Rectal smooth muscle tissue (tissue), 1 donor: ENCODE data around the gene AGAP1.

Experiments
- H3K27ac ChIP-seq: one replicate; pipeline ENCODE4 v1.7.0; 2013; ENCODE audit warnings: low read depth, low read length, inconsistent platforms
- H3K27me3 ChIP-seq: one replicate; pipeline ENCODE4 v1.7.0; 2013; ENCODE audit warnings: low read length; ENCODE audit not compliant: control insufficient read depth, insufficient read depth
- H3K36me3 ChIP-seq: one replicate; pipeline ENCODE4 v1.7.0; 2013; ENCODE audit warnings: low read length; ENCODE audit not compliant: control insufficient read depth, insufficient read depth
- H3K4me1 ChIP-seq: one replicate; pipeline ENCODE4 v1.7.0; 2013; ENCODE audit warnings: low read length; ENCODE audit not compliant: control insufficient read depth, insufficient read depth
- H3K4me3 ChIP-seq: one replicate; pipeline ENCODE4 v1.7.0; 2013; ENCODE audit warnings: low read length
- H3K9ac ChIP-seq: one replicate; pipeline ENCODE4 v1.7.0; 2013; ENCODE audit warnings: low read length

Gene AGAP1

DNA sequence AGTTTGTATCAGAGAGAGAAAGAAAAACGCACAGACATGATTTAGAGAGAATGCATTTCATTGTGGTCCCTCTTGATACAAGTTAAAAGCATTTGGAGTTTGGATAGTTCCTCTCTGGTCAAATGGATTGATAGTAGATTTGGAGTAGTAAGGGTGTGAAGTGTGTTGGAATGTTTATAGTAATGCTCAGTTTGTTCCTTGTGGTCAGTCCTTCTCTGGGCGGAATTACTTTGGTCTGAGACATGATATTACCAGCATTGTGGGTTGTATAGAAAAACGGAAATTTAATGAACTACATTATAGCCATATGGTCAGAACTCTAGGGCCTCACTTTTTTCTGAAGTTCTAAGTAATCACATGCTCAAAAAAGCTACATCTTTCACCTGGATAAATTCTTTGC, 178.9 kb downstream of the AGAP1 start:
- H3K9ac ChIP-seq, result no peak overlapping the region

DNA sequence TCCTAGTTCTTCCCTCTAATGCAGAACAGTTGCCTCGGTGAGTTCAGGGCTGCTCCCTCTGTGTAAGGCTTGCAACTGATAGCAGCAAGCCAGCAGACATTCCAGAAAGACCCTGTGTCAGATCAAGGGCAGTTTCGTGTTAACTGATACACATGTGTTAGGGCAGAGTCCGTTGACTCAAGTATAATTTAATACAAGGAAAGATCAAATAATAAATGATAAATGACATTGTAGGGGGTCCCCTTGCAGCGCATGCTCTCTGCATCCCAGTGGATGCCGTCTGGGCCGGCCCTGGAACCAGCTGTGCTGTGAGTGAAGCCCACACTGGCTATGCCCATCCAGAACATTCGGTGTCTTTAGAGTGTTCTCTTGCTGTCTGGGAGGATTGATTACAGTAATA, 180.3 kb downstream of the AGAP1 start:
- H3K27ac ChIP-seq, result no peak overlapping the region
- no peak overlapping the region for H3K9ac ChIP-seq
- no peak overlapping the region for H3K4me3 ChIP-seq
- H3K36me3 ChIP-seq, result no peaks in the 10 kb centered on the region
- H3K4me1 ChIP-seq, result peaks cover 12% of the 10 kb centered on the region
- peaks cover 5% of the 10 kb centered on the region for H3K27me3 ChIP-seq

More for the DNA sequence above, 178.9 kb downstream of the AGAP1 start:
- Histone ChIP-seq H3K27me3 (peaks cover 5% of the 10 kb centered on the region), H3K36me3 (no peaks in the 10 kb centered on the region), H3K4me1 (peaks cover 9% of the 10 kb centered on the region), H3K4me3 (no peak overlapping the region), H3K27ac (no peak overlapping the region)

DNA sequence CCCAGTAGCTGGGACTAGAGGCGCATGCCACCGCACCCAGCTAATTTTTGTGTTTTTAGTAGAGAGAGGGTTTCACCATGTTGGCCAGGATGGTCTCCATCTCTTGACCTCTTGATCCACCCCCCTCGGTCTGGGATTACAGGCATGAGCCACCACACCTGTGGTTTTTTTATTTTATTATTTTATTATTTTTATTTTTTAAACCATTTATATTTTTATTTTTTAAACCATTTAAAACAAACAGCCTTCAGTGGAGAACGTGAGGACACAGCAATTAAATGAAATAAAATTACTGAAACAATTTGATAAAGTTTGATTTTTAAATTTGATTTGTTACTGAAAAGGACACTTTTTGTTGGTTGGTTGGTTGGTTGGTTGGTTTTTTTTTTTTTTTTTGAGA, 181.0 kb downstream of the AGAP1 start:
- Histone ChIP-seq H3K27me3 (peaks cover 5% of the 10 kb centered on the region), H3K9ac (no peak overlapping the region), H3K4me3 (no peak overlapping the region), H3K4me1 (peaks cover 12% of the 10 kb centered on the region), H3K36me3 (no peaks in the 10 kb centered on the region), H3K27ac (no peak overlapping the region)

DNA sequence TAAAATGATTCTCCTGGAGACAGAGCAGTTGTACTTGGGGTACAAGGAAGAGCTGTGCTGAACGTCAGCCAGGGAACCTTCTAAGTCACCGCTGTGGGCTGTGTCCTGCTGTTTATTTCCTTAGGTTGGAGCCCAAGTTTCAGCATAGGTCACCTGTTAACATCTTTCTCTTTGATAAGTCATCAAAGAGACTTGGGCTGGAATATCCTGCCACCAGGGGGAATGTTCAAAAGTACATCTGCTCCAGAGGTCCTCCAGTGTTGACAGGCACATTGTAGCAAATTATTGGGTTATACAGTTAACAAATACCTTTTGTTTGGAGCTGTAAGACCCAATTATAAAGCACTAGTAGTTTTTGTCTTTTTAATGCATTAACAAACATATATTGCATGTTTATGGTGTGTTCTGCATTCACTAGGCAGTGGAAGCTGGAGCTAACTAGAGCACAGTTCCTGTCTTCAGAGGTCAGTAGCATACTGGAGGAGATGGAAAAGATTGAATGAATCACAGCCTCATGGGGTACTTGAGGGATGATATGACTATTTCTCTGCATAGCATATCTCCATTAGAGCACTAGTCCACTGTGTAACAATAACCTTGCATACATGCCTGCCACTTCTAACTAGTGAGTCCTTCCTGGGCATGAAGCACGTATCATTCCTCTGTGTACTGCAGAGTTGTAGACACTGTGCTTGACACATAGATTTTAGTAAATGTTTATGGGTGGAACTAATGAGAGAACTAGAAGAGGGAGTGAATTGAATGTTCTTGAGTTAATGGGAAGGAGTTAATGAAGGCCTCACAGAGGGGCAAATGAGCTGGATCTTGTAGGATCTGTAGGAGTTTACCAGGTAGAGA, 182.1 kb downstream of the AGAP1 start:
- Histone ChIP-seq H3K4me1 (peaks cover 12% of the 10 kb centered on the region), H3K36me3 (no peaks in the 10 kb centered on the region), H3K4me3 (no peak overlapping the region), H3K27ac (no peak overlapping the region), H3K9ac (no peak overlapping the region), H3K27me3 (peaks cover 5% of the 10 kb centered on the region)

DNA sequence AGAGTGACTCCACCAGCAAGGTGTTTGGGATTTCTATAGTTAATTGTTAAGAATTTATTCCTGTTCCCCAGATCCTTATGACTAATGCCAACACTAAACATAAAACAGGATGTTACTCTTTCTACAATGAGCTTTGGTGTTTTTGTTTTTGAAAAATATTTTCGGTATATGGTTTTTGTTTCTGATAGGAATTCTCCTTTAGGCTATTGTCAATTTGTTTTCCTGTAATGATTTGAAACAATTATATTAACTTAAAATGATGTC, 182.6 kb downstream of the AGAP1 start:
- H3K27me3 ChIP-seq, result peaks cover 4% of the 10 kb centered on the region
- no peaks in the 10 kb centered on the region for H3K36me3 ChIP-seq
- peaks cover 12% of the 10 kb centered on the region for H3K4me1 ChIP-seq

DNA sequence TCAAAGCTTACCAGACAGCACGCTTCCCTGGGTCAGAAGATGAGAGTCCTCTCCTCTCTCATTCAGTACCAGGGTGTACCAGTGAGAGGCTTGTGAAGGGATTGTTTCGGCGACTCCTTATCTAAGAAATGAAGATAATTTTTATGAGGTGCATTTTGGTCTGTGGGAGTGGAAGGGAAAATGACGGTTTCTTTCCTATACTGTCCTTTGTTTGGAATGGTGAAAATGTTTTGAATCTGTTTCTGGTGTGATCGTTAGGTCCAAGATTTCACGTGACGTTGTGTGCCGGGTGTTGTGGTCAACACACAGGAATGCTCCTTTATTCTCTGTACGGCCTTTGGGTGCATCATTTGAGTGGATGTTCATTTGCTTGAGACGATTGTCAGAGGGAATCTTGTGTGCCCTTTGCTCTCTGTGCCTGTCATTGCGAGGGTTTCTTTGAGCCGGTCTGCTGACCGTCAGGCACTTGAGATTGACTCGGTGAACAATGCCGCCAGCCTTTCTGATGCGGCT, 183.5 kb downstream of the AGAP1 start:
- Histone ChIP-seq H3K36me3 (no peaks in the 10 kb centered on the region), H3K4me1 (peaks cover 8% of the 10 kb centered on the region), H3K4me3 (no peak overlapping the region), H3K27ac (no peak overlapping the region), H3K9ac (no peak overlapping the region), H3K27me3 (no peaks in the 10 kb centered on the region)

More for the DNA sequence above, 182.6 kb downstream of the AGAP1 start:
- Histone ChIP-seq H3K4me3 (no peak overlapping the region), H3K27ac (no peak overlapping the region), H3K9ac (no peak overlapping the region)

DNA sequence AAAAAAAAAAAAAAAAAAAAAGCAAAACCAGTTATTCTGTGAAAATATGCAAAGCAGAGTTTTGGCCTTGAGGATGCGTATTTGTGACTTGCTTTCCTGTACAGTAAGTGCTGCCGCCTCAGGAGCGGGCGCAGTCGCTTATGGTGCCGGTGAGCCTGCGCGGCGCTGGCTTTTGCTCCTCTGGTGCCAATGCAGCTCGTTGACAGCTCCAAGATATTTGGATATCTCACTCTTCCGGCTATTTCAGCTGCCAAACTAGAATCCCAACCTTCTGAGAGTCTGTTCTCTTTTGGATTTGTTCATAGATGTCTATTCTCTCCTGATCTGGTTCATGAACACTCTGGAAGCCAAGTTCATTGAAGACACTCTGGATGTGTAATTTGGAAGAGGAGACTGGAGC, 184.1 kb downstream of the AGAP1 start:
- Histone ChIP-seq H3K4me3 (no peak overlapping the region), H3K4me1 (peaks cover 5% of the 10 kb centered on the region), H3K36me3 (no peaks in the 10 kb centered on the region), H3K27me3 (no peaks in the 10 kb centered on the region), H3K27ac (no peak overlapping the region), H3K9ac (no peak overlapping the region)

DNA sequence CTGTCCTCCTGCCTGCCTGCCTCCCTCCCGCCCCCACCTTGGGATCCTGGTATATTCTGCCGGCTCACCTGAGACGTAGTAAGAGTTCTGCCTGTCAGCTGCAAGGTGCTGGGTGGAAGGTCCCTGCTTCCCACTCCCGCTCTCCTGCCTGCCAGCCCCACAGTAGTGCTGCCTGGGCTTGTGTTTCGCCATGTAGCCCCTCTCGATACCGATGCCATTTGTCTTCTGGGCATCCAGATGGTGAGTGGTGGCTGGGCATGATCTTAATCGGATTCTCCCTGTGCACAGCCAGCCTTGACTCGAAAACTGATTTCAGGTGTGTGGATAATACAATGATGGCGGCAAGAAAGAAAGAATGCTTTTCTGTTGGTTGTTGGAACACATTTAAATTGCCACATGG, 184.9 kb downstream of the AGAP1 start:
- Histone ChIP-seq H3K36me3 (no peaks in the 10 kb centered on the region), H3K9ac (no peak overlapping the region), H3K4me1 (peaks cover 5% of the 10 kb centered on the region), H3K27me3 (no peaks in the 10 kb centered on the region), H3K27ac (no peak overlapping the region), H3K4me3 (no peak overlapping the region)

DNA sequence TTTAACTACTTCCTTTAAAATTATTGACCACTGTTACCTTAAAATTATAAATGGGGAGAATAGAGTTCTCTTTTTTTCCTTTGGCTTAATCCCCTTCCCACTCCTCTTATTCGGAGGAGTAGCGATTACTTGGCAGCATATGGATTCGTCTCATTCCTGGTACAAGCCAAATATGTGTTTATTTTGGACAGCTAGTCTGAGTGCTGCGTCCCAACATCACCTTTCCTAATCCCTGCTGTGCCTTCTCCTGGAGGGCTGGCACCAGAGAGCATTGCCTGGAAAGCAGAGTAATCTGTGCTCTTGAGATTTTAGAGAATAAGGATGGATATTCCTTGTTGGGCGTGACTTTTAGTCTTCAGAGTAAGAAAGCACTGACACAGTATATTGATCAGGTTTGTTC, 185.6 kb downstream of the AGAP1 start:
- Histone ChIP-seq H3K4me3 (no peak overlapping the region), H3K9ac (no peak overlapping the region), H3K36me3 (no peaks in the 10 kb centered on the region)

DNA sequence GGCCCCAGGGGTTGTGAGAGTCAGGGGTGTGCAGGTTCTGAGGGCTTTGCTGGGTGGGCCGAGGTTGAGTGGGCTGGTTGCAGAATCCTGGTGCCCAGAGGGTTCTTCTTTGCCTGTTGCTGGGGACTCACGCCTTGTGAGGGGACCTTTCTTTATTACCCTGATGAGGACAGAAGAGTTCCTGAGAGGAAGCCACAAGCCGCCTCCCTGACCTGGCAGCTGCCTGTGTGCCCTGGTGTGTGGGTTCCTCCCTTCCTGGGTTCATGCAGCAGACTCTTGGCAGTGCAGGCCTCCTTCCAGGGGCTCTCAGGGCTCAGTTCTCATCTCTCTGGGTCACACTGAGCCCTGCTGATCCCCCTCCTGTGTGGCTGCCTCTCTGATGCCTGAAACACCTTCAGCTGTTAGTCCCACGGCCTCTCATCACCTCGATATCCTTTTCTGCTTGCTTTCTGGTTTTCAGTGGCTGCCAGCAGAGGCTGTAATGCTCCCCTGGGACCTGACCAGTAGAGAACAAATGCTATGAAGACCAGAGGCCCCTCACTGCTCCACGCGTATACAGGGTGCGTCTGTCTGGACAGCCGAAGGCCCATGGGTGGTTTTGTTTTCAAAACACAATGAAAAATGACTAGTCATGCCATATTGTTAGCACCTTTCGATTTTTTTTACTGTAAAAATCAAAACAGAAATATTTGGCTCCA, 191.3 kb downstream of the AGAP1 start:
- no peak overlapping the region for H3K27ac ChIP-seq
- no peak overlapping the region for H3K4me3 ChIP-seq
- peaks cover 2% of the 10 kb centered on the region for H3K4me1 ChIP-seq
- no peak overlapping the region for H3K9ac ChIP-seq
- H3K27me3 ChIP-seq, result no peaks in the 10 kb centered on the region
- no peaks in the 10 kb centered on the region for H3K36me3 ChIP-seq

More for the DNA sequence above, 185.6 kb downstream of the AGAP1 start:
- Histone ChIP-seq H3K4me1 (peaks cover 3% of the 10 kb centered on the region), H3K27ac (no peak overlapping the region), H3K27me3 (no peaks in the 10 kb centered on the region)

DNA sequence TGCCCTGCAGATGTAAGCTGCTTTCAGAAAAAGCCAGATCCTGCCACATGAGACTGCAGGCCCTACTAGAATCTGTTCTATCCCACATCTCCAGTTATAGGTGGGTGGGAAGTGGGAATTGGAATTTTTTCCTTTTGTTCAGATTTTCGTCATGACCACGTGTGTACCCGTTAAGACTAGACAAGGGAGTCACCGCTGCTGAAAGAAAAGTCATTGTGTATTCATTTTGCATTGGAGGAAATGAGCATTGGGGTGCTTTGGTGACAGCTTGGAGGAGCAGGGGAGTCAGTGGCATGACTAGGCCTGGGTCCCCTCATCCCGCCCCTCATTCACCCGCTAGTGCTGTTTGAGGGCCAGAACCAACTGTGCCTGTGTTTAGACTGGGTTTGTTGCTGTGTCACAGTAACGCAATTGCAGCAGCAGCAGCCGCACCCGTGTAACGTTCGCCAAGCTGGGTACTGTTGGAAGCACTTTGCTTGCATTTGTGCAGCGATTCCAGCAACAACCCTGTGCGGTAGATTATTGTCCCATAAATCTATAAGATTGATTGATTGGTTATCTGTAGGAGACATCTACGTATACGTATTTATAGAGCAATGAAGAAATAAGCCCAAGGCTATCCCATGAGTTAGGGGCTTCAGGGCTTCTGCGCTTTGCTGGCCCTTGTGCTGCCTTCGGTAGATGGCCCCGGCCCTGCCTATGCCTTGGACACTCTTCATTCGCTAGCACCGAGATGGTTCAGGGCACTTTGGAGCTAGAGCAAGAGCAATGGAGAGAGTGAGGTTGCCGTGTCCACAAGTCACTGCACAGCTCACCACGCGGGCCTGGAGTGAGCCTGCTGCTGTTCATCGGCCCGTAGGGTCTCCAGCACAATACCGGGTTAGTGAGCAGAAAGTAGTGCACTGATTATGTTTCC, 194.9 kb downstream of the AGAP1 start:
- H3K4me3 ChIP-seq, result no peak overlapping the region
- H3K27me3 ChIP-seq, result no peaks in the 10 kb centered on the region
- H3K4me1 ChIP-seq, result peaks cover 11% of the 10 kb centered on the region
- no peaks in the 10 kb centered on the region for H3K36me3 ChIP-seq
- no peak overlapping the region for H3K9ac ChIP-seq
- H3K27ac ChIP-seq, result no peak overlapping the region

DNA sequence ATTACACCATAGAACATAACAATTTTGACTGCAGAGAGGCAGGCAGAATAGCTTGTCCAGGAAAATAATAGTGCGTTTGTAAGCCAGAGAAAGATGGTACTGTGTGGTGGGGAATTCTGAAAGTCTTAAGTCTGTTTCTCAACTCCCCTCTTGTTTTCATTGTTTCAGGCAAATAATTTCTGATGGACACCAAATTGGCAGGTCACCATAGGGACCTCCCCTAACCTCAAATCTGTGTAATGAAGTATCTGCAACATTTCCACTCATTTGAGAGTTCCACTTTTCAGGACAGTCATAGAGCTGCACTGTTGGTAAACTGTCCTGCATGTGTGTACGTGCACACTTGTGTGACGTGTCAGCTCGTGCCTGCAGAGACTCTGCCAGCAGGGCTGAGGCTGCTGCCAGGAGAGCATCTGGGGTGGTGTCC, 195.6 kb downstream of the AGAP1 start:
- H3K9ac ChIP-seq, result no peak overlapping the region
- no peak overlapping the region for H3K27ac ChIP-seq
- H3K4me1 ChIP-seq, result peaks cover 11% of the 10 kb centered on the region
- no peaks in the 10 kb centered on the region for H3K27me3 ChIP-seq
- H3K4me3 ChIP-seq, result no peak overlapping the region
- no peaks in the 10 kb centered on the region for H3K36me3 ChIP-seq
